HL-60 (cell line): ENCODE results near the gene SPACA6.

ENCODE experiments used
- DNase-seq, 2 experiments: peaks; one replicate each; pipeline ENCODE4 v3.0.0-alpha.2; 2010 to 2020; ENCODE audit warnings: low read depth in 1 of 2, low spot score in 1 of 2
- H3K27ac ChIP-seq: fragments of 250-450 bp; sonication (Bioruptor Pico); replicated peaks from 2 replicates; pipeline ENCODE4 v1.5.1; 2020; ENCODE audit warnings: mild to moderate bottlenecking, moderate library complexity
- H3K27me3 ChIP-seq: fragments of 250-450 bp; sonication (Bioruptor Pico); 2 replicates; pipeline ENCODE4 v1.5.1; 2021; ENCODE audit warnings: mild to moderate bottlenecking, moderate library complexity; ENCODE audit not compliant: insufficient read depth, poor library complexity, severe bottlenecking
- H3K4me3 ChIP-seq: replicated peaks from 2 replicates; pipeline ENCODE4 v1.5.1; 2011; ENCODE audit warnings: mild to moderate bottlenecking, control low read depth, low read length; ENCODE audit not compliant: insufficient read depth
- GABPA ChIP-seq: IDR thresholded peaks from 2 replicates; pipeline ENCODE4 v1.6.1; 2012; ENCODE audit warnings: low read depth
- POLR2AphosphoS5 ChIP-seq: IDR thresholded peaks from 2 replicates; pipeline ENCODE4 v1.6.1; 2012; ENCODE audit warnings: low read depth
- SPI1 ChIP-seq: IDR thresholded peaks from 2 replicates; pipeline ENCODE4 v1.6.1; 2012; ENCODE audit warnings: low read depth, mild to moderate bottlenecking, borderline replicate concordance
- TF ChIP-seq, protein P1 (sequence below): IDR thresholded peaks from one replicate; pipeline ENCODE4 v1.5.1; 2011; ENCODE audit warnings: low read length, control low read depth, inconsistent platforms; ENCODE audit not compliant: insufficient read depth
- TF ChIP-seq, protein P2 (sequence below): IDR thresholded peaks from 2 replicates; pipeline ENCODE4 v1.6.1; 2012; ENCODE audit warnings: low read depth; ENCODE audit not compliant: insufficient replicate concordance

Gene SPACA6

DNA sequence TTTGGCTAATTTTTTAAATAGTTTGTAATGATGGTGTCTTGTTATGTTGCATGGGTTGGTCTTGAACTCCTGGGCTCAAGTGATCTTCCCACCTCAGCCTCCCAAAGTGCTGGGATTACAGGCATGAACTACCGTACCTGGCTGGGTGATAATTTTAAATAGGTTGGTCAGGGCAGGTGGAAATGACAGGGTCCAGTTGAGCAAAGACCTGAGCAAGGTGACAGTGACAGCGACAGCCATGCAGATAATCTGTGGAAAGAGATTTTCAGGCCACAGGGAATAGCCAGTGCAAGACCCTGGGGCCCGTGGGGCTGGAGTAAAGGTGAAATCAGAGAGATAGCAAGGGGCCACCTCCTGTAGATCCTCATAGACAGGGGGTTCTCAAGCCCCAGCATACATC lies 3.5 kb downstream of the SPACA6 start:
- Histone ChIP-seq H3K4me3 (no peak overlapping the region), H3K27ac (no peak overlapping the region)
- TF ChIP-seq, protein P1, sequence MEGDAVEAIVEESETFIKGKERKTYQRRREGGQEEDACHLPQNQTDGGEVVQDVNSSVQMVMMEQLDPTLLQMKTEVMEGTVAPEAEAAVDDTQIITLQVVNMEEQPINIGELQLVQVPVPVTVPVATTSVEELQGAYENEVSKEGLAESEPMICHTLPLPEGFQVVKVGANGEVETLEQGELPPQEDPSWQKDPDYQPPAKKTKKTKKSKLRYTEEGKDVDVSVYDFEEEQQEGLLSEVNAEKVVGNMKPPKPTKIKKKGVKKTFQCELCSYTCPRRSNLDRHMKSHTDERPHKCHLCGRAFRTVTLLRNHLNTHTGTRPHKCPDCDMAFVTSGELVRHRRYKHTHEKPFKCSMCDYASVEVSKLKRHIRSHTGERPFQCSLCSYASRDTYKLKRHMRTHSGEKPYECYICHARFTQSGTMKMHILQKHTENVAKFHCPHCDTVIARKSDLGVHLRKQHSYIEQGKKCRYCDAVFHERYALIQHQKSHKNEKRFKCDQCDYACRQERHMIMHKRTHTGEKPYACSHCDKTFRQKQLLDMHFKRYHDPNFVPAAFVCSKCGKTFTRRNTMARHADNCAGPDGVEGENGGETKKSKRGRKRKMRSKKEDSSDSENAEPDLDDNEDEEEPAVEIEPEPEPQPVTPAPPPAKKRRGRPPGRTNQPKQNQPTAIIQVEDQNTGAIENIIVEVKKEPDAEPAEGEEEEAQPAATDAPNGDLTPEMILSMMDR: no peak
- TF ChIP-seq POLR2AphosphoS5 (no peak), SPI1 (no peak), GABPA (no peak)
- TF ChIP-seq, protein P2, sequence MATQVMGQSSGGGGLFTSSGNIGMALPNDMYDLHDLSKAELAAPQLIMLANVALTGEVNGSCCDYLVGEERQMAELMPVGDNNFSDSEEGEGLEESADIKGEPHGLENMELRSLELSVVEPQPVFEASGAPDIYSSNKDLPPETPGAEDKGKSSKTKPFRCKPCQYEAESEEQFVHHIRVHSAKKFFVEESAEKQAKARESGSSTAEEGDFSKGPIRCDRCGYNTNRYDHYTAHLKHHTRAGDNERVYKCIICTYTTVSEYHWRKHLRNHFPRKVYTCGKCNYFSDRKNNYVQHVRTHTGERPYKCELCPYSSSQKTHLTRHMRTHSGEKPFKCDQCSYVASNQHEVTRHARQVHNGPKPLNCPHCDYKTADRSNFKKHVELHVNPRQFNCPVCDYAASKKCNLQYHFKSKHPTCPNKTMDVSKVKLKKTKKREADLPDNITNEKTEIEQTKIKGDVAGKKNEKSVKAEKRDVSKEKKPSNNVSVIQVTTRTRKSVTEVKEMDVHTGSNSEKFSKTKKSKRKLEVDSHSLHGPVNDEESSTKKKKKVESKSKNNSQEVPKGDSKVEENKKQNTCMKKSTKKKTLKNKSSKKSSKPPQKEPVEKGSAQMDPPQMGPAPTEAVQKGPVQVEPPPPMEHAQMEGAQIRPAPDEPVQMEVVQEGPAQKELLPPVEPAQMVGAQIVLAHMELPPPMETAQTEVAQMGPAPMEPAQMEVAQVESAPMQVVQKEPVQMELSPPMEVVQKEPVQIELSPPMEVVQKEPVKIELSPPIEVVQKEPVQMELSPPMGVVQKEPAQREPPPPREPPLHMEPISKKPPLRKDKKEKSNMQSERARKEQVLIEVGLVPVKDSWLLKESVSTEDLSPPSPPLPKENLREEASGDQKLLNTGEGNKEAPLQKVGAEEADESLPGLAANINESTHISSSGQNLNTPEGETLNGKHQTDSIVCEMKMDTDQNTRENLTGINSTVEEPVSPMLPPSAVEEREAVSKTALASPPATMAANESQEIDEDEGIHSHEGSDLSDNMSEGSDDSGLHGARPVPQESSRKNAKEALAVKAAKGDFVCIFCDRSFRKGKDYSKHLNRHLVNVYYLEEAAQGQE: no peak

DNA sequence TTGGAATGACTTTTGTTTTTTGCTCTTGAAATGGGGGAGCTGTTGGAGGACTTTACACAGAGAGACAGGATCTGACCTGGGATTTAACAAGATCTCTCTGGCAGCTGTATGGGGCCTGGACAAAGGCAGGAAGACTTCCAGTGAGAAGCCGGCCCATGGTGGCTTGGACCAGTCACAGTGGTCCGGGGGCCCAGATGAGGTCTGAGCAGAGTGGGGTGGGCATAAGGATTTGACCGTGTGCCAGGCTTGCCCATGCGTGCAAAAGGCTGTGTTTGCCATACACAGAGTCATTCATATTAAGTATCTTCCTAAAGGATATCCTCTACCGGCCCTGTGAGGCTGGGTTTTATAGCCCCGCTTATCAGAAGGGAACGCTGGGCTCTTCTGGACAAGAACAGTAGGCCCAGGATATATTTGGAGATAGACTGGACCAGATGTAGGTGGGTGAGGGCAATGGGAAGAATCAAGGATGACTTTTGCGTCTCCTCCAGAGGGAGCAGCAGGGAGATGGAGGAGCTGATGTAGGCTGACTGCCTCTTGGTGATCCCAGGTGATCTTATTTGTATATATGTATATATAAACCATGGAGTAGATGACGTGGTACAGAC lies 4.1 kb downstream of the SPACA6 start:
- Histone ChIP-seq H3K27me3 (no peaks in the 10 kb centered on the region), H3K4me3 (no peak overlapping the region), H3K27ac (no peak overlapping the region)
- no peak for TF ChIP-seq POLR2AphosphoS5
- TF ChIP-seq SPI1: no peak
- TF ChIP-seq, protein P2: no peak
- TF ChIP-seq GABPA: no peak
- TF ChIP-seq, protein P1: no peak
- DNase-seq: no peak

More for the DNA sequence above, 3.5 kb downstream of the SPACA6 start:
- no peaks in the 10 kb centered on the region for H3K27me3 ChIP-seq
- DNase-seq: no peak

DNA sequence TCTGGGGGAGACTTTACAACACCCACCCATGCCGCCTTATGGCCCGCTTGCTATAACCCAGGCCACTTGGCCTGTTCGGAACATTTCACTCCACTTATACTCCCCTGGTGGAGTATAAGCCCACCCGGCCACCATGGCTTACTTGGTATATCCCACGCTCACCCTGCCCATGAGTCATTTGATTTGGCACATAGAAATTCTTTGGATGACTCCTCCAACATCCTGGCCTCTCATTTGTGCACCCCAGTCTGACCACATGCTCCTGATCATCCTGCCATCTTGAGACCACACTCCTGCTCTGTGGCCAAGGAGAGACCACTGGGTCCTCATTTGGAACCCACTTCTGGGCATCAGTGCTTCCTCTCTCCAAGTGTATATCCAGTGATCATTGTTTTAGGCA lies 5.2 kb downstream of the SPACA6 start:
- H3K4me3 ChIP-seq: no peak overlapping the region
- DNase-seq: no peak
- H3K27me3 ChIP-seq: no peaks in the 10 kb centered on the region
- TF ChIP-seq, protein P2: no peak
- TF ChIP-seq POLR2AphosphoS5: no peak
- TF ChIP-seq SPI1: no peak
- TF ChIP-seq GABPA: no peak
- TF ChIP-seq, protein P1: no peak
- no peak overlapping the region for H3K27ac ChIP-seq
